Activated T-helper 1 cell treated with anti-CD3 and anti-CD28 coated beads, Interleukin-12 subunit alpha, Interleukin-12 subunit beta, Interleukin-2, Interleukin-4 antibody, amounts not matched to agents 30 ng/mL and 10 ng/mL and 1 ng/mL, durations not matched to agents 14 hours and 24 hours and 36 hours (primary cell): ENCODE results near the gene PTPN14. TPM values are rescaled to one million over a fixed set of nuclear protein-coding genes. Genes with fewer than 3 reads are reported as not detected.
"Not testable (repeated sequence)": the region's sequence is repeated elsewhere in the genome, so short reads cannot be mapped to it uniquely, and the experiment has no call there.

Experiments used
- DNase-seq: peaks from one replicate; pipeline ENCODE4 v3.0.0; 2021; ENCODE audit warnings: low spot score
- H3K27ac Mint-ChIP-seq: one replicate; pipeline ENCODE4 v1.8.0; 2021; ENCODE audit warnings: mild to moderate bottlenecking, mixed read lengths
- H3K27me3 Mint-ChIP-seq: one replicate; pipeline ENCODE4 v1.8.0; 2022; ENCODE audit warnings: mild to moderate bottlenecking, moderate library complexity, mixed read lengths; ENCODE audit not compliant: insufficient read depth
- H3K36me3 Mint-ChIP-seq: one replicate; pipeline ENCODE4 v1.8.0; 2021; ENCODE audit warnings: low read depth, mixed read lengths
- H3K4me1 Mint-ChIP-seq: one replicate; pipeline ENCODE4 v1.8.0; 2021; ENCODE audit warnings: low read depth, mixed read lengths
- H3K4me3 Mint-ChIP-seq: one replicate; pipeline ENCODE4 v1.8.0; 2021; ENCODE audit warnings: mild to moderate bottlenecking, moderate library complexity, mixed read lengths
- H3K9me3 Mint-ChIP-seq: one replicate; pipeline ENCODE4 v1.8.0; 2021; ENCODE audit warnings: mixed read lengths
- intact Hi-C: fragments of 100-400 bp; cut with micrococcal nuclease; formaldehyde crosslinking; loops from one replicate; pipeline ENCODE4 v1.15.1; 2024
- total RNA-seq: library from RNA; stranded (reverse); gene quantifications from 2 replicates; pipeline ENCODE4 v1.2.3, GENCODE V29; 2022

The PTPN14 gene
- total RNA-seq, 1 donor from 2014 or later, result 20.6 TPM

- peaks cover 5% of the 10 kb centered on the region for H3K9me3 Mint-ChIP-seq
- H3K4me3 Mint-ChIP-seq, result no peak overlapping the region
- peaks cover 5% of the 10 kb centered on the region for H3K36me3 Mint-ChIP-seq
- intact Hi-C loops, result no loop called here
- H3K27ac Mint-ChIP-seq, result peak overlapping the region; percentile 68
- no peak for DNase-seq
- no peaks in the 10 kb centered on the region for H3K27me3 Mint-ChIP-seq
- H3K4me1 Mint-ChIP-seq, result peaks cover 37% of the 10 kb centered on the region
Measured at GRCh38 chr1:214404571-214405213, 146.7 kb downstream of the PTPN14 start.

DNA sequence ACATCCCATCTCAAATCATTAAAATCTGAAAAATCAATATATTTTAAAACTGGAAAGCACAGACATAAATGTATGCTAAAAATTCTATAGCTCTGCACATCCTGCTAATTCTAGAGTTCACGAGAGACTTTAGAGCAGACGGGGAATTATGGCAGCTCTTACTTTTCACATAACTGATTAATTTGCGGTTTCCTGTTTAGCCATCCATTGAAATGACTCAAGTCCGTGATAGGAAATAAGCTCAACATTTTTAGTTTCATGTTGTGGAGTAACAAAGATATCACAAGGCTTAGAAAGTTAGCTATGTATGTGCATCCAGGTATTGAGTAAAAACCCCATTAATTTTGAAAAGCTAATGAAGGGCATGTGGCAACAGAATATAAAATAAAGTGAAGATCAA is 147.2 kb downstream of the PTPN14 start:
- intact Hi-C loops, result no loop called here
- no peak for DNase-seq
- H3K36me3 Mint-ChIP-seq, result peaks cover 5% of the 10 kb centered on the region
- H3K9me3 Mint-ChIP-seq, result peaks cover 5% of the 10 kb centered on the region
- H3K4me1 Mint-ChIP-seq, result peaks cover 42% of the 10 kb centered on the region
- no peak overlapping the region for H3K4me3 Mint-ChIP-seq
- no peaks in the 10 kb centered on the region for H3K27me3 Mint-ChIP-seq
- H3K27ac Mint-ChIP-seq, result peak overlapping the region; percentile 68

DNA sequence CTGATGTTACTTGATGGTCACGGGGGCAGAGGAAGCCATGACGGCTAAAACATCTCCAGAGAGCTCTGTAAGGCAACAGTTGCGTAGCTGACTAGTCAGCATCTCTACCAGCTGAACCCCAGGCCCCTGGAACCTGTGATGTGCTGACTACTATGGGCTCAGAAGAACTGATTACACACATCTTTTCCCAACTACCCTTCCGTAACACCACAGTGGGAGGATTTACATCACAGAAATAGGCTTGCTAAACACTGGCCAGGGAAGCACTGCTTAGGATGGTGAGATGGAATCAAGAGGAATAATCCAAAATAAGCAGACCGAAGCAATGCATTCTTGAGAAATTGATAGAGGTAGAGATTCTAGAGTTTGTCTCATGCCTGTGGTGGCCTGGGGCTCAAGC is 148.0 kb downstream of the PTPN14 start:
- intact Hi-C loops, result no loop called here
- H3K27me3 Mint-ChIP-seq, result no peaks in the 10 kb centered on the region
- H3K36me3 Mint-ChIP-seq, result peaks cover 5% of the 10 kb centered on the region
- peaks cover 46% of the 10 kb centered on the region for H3K4me1 Mint-ChIP-seq
- H3K9me3 Mint-ChIP-seq, result peaks cover 5% of the 10 kb centered on the region
- H3K27ac Mint-ChIP-seq, result no peak overlapping the region
- DNase-seq, result no peak
- no peak overlapping the region for H3K4me3 Mint-ChIP-seq

DNA sequence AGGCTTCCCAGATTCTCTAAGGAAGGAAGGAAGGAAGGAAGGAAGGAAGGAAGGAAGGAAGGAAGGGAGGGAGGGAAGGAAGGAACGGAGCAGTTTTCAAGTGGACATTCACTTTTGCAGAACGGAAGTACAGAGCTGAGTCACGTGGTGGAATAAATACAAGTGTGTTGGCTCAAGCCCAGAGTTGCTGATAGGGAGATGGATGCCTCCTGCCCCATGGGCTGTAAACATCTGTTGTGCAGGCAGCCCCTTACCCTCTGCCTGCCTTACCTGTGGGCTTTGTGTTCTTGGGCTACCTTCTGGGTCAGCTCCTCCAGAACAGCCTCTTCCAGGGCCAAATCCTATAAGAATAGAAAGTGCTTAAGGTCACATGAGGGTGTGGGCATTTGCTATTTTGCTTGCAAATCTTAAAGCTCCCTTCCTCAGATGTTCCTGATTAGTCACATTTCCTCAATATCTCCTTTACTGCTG is 148.8 kb downstream of the PTPN14 start:
- peaks cover 10% of the 10 kb centered on the region for H3K36me3 Mint-ChIP-seq
- no peak overlapping the region for H3K27ac Mint-ChIP-seq
- no peaks in the 10 kb centered on the region for H3K27me3 Mint-ChIP-seq
- H3K9me3 Mint-ChIP-seq, result peaks cover 11% of the 10 kb centered on the region
- no peak overlapping the region for H3K4me3 Mint-ChIP-seq
- intact Hi-C loops, result no loop called here
- DNase-seq, result no peak
- peaks cover 53% of the 10 kb centered on the region for H3K4me1 Mint-ChIP-seq

- intact Hi-C loops, result no loop called here
Measured at GRCh38 chr1:214401666-214402065, 149.7 kb downstream of the PTPN14 start.

DNA sequence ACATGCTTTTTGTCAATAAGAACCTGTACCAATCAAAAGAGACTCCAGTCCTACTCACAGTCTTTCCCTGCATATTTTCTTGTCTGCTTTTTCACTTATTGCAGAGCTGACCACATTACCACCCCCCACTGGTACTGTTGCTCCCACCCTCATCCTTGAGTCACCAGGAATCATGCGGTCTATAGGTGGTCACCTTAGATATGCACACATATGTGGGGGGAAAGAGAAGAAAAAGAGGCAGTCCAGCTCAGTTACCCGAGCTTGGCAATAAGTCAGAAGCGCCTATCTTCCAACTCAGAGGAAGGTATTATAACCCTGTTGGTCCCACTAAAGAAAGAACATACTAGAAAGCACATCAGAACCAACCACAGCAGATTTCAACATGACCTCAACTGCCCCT is 151.3 kb downstream of the PTPN14 start:
- intact Hi-C loops, result no loop called here
- Mint-ChIP-seq H3K27me3 (no peaks in the 10 kb centered on the region), H3K36me3 (peaks cover 22% of the 10 kb centered on the region)

More at GRCh38 chr1:214401666-214402065, 149.7 kb downstream of the PTPN14 start:
- H3K9me3 Mint-ChIP-seq, result peaks cover 20% of the 10 kb centered on the region
- H3K4me1 Mint-ChIP-seq, result peaks cover 58% of the 10 kb centered on the region
- no peak overlapping the region for H3K27ac Mint-ChIP-seq
- no peaks in the 10 kb centered on the region for H3K27me3 Mint-ChIP-seq
- peaks cover 16% of the 10 kb centered on the region for H3K36me3 Mint-ChIP-seq
- no peak overlapping the region for H3K4me3 Mint-ChIP-seq
- no peak for DNase-seq

DNA sequence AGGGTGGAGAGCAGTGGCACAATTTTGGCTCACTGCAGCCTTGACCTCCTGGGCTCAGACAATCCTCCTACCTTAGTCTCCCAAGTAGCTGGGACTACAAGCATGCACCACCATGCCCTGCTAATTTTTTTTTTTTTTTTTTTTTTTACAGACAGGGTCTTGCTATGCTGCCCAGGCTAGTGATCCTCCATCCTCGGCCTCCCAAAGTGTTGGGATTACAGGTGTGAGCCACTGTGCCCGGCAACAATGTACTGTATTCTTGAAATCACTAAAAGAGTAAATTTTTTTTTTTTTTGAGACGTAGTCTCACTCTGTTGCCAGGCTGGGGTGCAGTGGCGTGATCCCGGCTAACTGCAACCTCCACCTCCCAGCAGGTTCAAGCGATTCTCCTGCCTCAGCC is 152.9 kb downstream of the PTPN14 start:
- intact Hi-C loops, result no loop called here
- Mint-ChIP-seq H3K4me3 (no peak overlapping the region), H3K9me3 (peaks cover 25% of the 10 kb centered on the region), H3K4me1 (peaks cover 51% of the 10 kb centered on the region), H3K36me3 (peaks cover 20% of the 10 kb centered on the region), H3K27me3 (no peaks in the 10 kb centered on the region), H3K27ac (no peak overlapping the region)
- no peak for DNase-seq

More for the DNA sequence above, 151.3 kb downstream of the PTPN14 start:
- no peak overlapping the region for H3K27ac Mint-ChIP-seq
- no peak overlapping the region for H3K4me3 Mint-ChIP-seq
- DNase-seq, result no peak
- H3K4me1 Mint-ChIP-seq, result peaks cover 67% of the 10 kb centered on the region
- H3K9me3 Mint-ChIP-seq, result peaks cover 25% of the 10 kb centered on the region

GRCh38 chr1:214397497-214397896 is 153.9 kb downstream of the PTPN14 start:
- no peak overlapping the region for H3K4me3 Mint-ChIP-seq
- H3K27ac Mint-ChIP-seq, result peak overlapping the region; percentile 68
- H3K9me3 Mint-ChIP-seq, result peaks cover 21% of the 10 kb centered on the region
- peaks cover 22% of the 10 kb centered on the region for H3K36me3 Mint-ChIP-seq
- no peak for DNase-seq
- H3K4me1 Mint-ChIP-seq, result peaks cover 44% of the 10 kb centered on the region
- no peaks in the 10 kb centered on the region for H3K27me3 Mint-ChIP-seq
- intact Hi-C loops, result loop anchor here (2.0 kb wide), 2 partner anchors 29 to 41 kb away; no protein-coding TSS in a partner anchor

DNA sequence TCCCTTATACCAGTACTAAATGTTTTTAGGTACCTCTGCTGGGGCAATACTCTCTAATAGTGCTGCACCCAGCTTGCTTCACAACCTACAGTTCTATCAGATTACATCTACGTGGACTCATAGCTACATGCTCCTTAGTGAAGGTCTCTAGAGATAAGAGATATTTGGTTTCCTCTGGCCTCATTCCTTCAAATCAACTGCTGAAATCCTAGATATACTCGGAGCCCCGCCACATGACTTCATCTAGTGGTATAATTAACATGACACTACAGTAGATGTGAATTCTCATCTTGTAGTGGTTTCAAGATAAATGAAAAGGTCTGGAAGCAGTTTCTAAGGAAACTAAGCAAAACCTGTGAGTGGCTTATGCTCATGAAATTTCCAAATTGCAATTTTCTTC is 155.1 kb downstream of the PTPN14 start:
- H3K27ac Mint-ChIP-seq, result peak overlapping the region; percentile 78
- peaks cover 44% of the 10 kb centered on the region for H3K4me1 Mint-ChIP-seq
- no peaks in the 10 kb centered on the region for H3K27me3 Mint-ChIP-seq
- H3K9me3 Mint-ChIP-seq, result peaks cover 21% of the 10 kb centered on the region
- peak overlapping the region; percentile 12 for H3K4me3 Mint-ChIP-seq
- H3K36me3 Mint-ChIP-seq, result peaks cover 24% of the 10 kb centered on the region
- intact Hi-C loops, result loop anchor here (2.0 kb wide), 2 partner anchors 30 to 42 kb away; no protein-coding TSS in a partner anchor
- DNase-seq, result no peak

GRCh38 chr1:214394569-214394968 is 156.8 kb downstream of the PTPN14 start:
- H3K9me3 Mint-ChIP-seq, result peaks cover 21% of the 10 kb centered on the region
- H3K27me3 Mint-ChIP-seq, result not testable (repeated sequence)

DNA sequence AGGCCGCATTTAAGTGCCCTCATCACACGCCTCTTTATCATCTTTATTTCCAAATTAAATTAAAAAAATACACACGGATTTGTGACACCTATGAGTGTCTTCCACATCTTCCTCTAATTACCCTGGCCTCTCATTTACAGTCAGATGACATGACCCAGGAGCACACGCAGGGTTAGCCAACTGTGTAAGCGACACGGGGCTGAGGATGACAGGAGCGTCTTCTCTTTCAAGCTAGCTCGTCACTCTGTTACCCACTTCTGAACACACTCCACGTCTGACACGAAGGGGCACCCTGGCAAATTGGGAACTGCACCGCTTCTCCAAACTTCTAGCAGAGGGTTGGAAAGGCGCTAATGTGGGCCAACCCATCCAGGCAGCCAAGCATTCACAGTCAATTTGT is 158.3 kb downstream of the PTPN14 start:
- no peak overlapping the region for H3K4me3 Mint-ChIP-seq
- intact Hi-C loops, result no loop called here
- no peak overlapping the region for H3K27ac Mint-ChIP-seq
- DNase-seq, result no peak
- no peaks in the 10 kb centered on the region for H3K27me3 Mint-ChIP-seq
- H3K36me3 Mint-ChIP-seq, result peaks cover 27% of the 10 kb centered on the region
- H3K9me3 Mint-ChIP-seq, result peaks cover 19% of the 10 kb centered on the region
- H3K4me1 Mint-ChIP-seq, result peaks cover 42% of the 10 kb centered on the region

More at GRCh38 chr1:214394569-214394968, 156.8 kb downstream of the PTPN14 start:
- intact Hi-C loops, DNase-seq, H3K4me3 Mint-ChIP-seq, H3K27ac Mint-ChIP-seq: not testable (repeated sequence)
- Mint-ChIP-seq H3K36me3 (peaks cover 28% of the 10 kb centered on the region), H3K4me1 (peaks cover 43% of the 10 kb centered on the region)

DNA sequence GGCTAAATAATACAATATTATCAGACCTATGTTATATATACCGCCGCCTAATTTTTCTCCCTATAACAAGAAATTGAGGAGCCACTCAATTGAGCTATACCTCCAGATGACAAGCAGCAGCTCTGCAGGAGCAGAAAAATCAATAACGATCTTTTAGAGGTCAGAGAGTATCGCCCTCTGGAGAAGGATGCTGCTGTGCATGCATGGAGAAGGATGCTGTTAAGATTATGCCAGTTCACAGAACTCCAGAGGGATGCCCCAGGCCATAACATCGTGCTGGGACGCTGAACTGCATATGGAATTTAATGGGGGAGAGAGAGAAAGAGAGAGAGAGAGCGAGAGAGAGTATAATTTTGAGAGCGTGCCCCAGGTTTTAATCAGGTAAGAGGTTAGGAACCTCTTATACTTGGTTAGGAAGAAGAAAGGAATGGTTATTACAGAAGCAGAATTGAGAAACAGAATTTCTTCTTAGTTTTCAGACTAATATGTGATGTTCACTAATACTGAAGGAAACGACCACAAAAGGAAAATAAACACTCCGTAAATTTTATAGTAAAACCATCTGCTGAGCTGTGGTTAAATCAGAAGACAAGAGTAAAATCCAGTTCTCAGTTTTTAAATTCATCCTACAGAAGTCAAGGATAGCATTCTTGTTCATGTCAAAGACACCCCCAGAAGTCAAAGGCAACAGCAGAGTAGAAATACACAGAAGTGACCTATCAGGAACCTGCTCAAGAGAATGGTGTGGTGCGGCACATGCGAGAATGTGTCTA is 159.3 kb downstream of the PTPN14 start:
- no peak for DNase-seq
- intact Hi-C loops, result no loop called here
- Mint-ChIP-seq H3K36me3 (peaks cover 21% of the 10 kb centered on the region), H3K4me3 (no peak overlapping the region), H3K4me1 (peaks cover 36% of the 10 kb centered on the region), H3K27me3 (no peaks in the 10 kb centered on the region), H3K9me3 (peaks cover 9% of the 10 kb centered on the region), H3K27ac (no peak overlapping the region)

GRCh38 chr1:214389734-214390133 is 161.7 kb downstream of the PTPN14 start:
- no peaks in the 10 kb centered on the region for H3K27me3 Mint-ChIP-seq
- intact Hi-C loops, result no loop called here
- peaks cover 12% of the 10 kb centered on the region for H3K36me3 Mint-ChIP-seq
- no peaks in the 10 kb centered on the region for H3K9me3 Mint-ChIP-seq
- no peak overlapping the region for H3K4me3 Mint-ChIP-seq
- H3K27ac Mint-ChIP-seq, result no peak overlapping the region
- H3K4me1 Mint-ChIP-seq, result peaks cover 35% of the 10 kb centered on the region
- DNase-seq, result no peak
